HepG2 (cell line): ENCODE measurements around the gene SLC38A3. TPM values are rescaled to one million over a fixed set of nuclear protein-coding genes. Genes with fewer than 3 reads are reported as not detected.

Experiments
- DZIP1 ChIP-seq: sonication (generic); formaldehyde crosslinking; IDR thresholded peaks from 2 replicates; pipeline ENCODE4 v1.5.0; 2020; ENCODE audit warnings: mild to moderate bottlenecking, missing genetic modification reagents
- MIER3 ChIP-seq: IDR thresholded peaks from 2 replicates; pipeline ENCODE4 v1.6.1; 2016; ENCODE audit warnings: missing compliant biosample characterization, borderline replicate concordance
- MTA1 ChIP-seq: sonication (generic); formaldehyde crosslinking; IDR thresholded peaks from 2 replicates; pipeline ENCODE4 v1.4.0; 2020; ENCODE audit warnings: missing genetic modification reagents, mild to moderate bottlenecking, borderline replicate concordance
- PHB2 ChIP-seq: fragments of 450-650 bp; IDR thresholded peaks from 2 replicates; pipeline ENCODE4 v1.6.1; 2018; ENCODE audit not compliant: partially characterized antibody
- RARA ChIP-seq: IDR thresholded peaks from 2 replicates; pipeline ENCODE4 v1.6.1; 2016; ENCODE audit warnings: missing genetic modification reagents, missing compliant biosample characterization
- REPIN1 ChIP-seq: sonication (generic); formaldehyde crosslinking; IDR thresholded peaks from 2 replicates; pipeline ENCODE4 v1.8.0; 2022; ENCODE audit warnings: missing genetic modification reagents, low read depth, mild to moderate bottlenecking, borderline replicate concordance
- RFXAP ChIP-seq: sonication (generic); formaldehyde crosslinking; IDR thresholded peaks from 2 replicates; pipeline ENCODE4 v1.4.0; 2020; ENCODE audit warnings: missing genetic modification reagents, borderline replicate concordance
- SCMH1 ChIP-seq: sonication (generic); formaldehyde crosslinking; IDR thresholded peaks from 2 replicates; pipeline ENCODE4 v1.9.0; 2021; ENCODE audit warnings: missing genetic modification reagents, mild to moderate bottlenecking, borderline replicate concordance
- SP2 ChIP-seq: sonication (generic); formaldehyde crosslinking; IDR thresholded peaks from 2 replicates; pipeline ENCODE4 v1.5.1; 2020; ENCODE audit warnings: mild to moderate bottlenecking, missing genetic modification reagents
- SSRP1 ChIP-seq: IDR thresholded peaks from 2 replicates; pipeline ENCODE4 v1.6.1; 2016; ENCODE audit warnings: control low read depth
- TFDP2 ChIP-seq: sonication (generic); formaldehyde crosslinking; IDR thresholded peaks from 2 replicates; pipeline ENCODE4 v1.4.0; 2020; ENCODE audit warnings: missing genetic modification reagents
- ZFP36L1 ChIP-seq: sonication (generic); formaldehyde crosslinking; IDR thresholded peaks from 2 replicates; pipeline ENCODE4 v1.8.0; 2022; ENCODE audit warnings: mild to moderate bottlenecking, missing genetic modification reagents, moderate library complexity
- ZKSCAN8 ChIP-seq: IDR thresholded peaks from 2 replicates; pipeline ENCODE4 v1.6.1; 2016; ENCODE audit warnings: borderline replicate concordance, missing genetic modification reagents, missing compliant biosample characterization
- ZMAT5 ChIP-seq: sonication (generic); formaldehyde crosslinking; IDR thresholded peaks from 2 replicates; pipeline ENCODE4 v1.5.0; 2020; ENCODE audit warnings: mild to moderate bottlenecking, low read depth, missing genetic modification reagents, borderline replicate concordance
- ZNF101 ChIP-seq: sonication (generic); formaldehyde crosslinking; IDR thresholded peaks from 2 replicates; pipeline ENCODE4 v1.4.0; 2020; ENCODE audit warnings: mild to moderate bottlenecking, low read depth, missing genetic modification reagents, borderline replicate concordance
- ZNF234 ChIP-seq: sonication (generic); formaldehyde crosslinking; conservative IDR thresholded peaks from 2 replicates; pipeline ENCODE4 v1.5.1; 2020; ENCODE audit warnings: mild to moderate bottlenecking, missing genetic modification reagents
- ZNF331 ChIP-seq: sonication (generic); formaldehyde crosslinking; IDR thresholded peaks from 2 replicates; pipeline ENCODE4 v1.4.0; 2020; ENCODE audit warnings: missing genetic modification reagents
- ZNF383 ChIP-seq: sonication (generic); formaldehyde crosslinking; IDR thresholded peaks from 2 replicates; pipeline ENCODE4 v1.4.0; 2020; ENCODE audit warnings: missing genetic modification reagents, mild to moderate bottlenecking, borderline replicate concordance
- ZNF430 ChIP-seq: sonication (generic); formaldehyde crosslinking; IDR thresholded peaks from 2 replicates; pipeline ENCODE4 v1.9.0; 2021; ENCODE audit warnings: mild to moderate bottlenecking, missing genetic modification reagents
- ZNF543 ChIP-seq: sonication (generic); formaldehyde crosslinking; IDR thresholded peaks from 2 replicates; pipeline ENCODE4 v1.4.0; 2020; ENCODE audit warnings: mild to moderate bottlenecking, missing genetic modification reagents
- ZNF598 ChIP-seq: sonication (generic); formaldehyde crosslinking; IDR thresholded peaks from 2 replicates; pipeline ENCODE4 v1.5.1; 2020; ENCODE audit warnings: mild to moderate bottlenecking, missing genetic modification reagents, borderline replicate concordance
- polyA plus RNA-seq, 8 experiments: library from polyadenylated mRNA; depleted of rRNA in 3 of 8; stranded (reverse) in 7 of 8; unstranded in 1 of 8; fragments of >200 nt; fragmentation: Illumina TruSeq in 4 of 8; extraction: Trizol in 4 of 8; gene quantifications; 2 replicates each; pipeline versions ENCODE4 v1.2.1 to v1.2.3, GENCODE V29; 2011 to 2016; ENCODE audit warnings: low read depth in 4 of 8, missing spikeins in 1 of 8, mixed read lengths in 1 of 8; ENCODE audit not compliant: insufficient read depth in 1 of 8
- total RNA-seq, 5 experiments: library from RNA; depleted of rRNA; stranded (reverse); fragments of >200 nt; fragmentation: Illumina TruSeq; extraction: Trizol; gene quantifications; 2 replicates each; pipeline ENCODE4 v1.2.3, GENCODE V29; 2016; ENCODE audit warnings: low read depth in 1 of 5

The SLC38A3 gene
- total and polyA plus RNA-seq, 2 of the 13 experiments (the other 11 are each of a cell fraction or from before 2014, with no cell fraction given): 29.8 to 164 TPM

GRCh38 chr3:50221411-50222168, 16.5 kb downstream of the SLC38A3 start (continued):
- TF ChIP-seq ZNF234 (CRISPR knock-in tag): 0 out of 2 replicates have a peak, but pooled peaks have one; percentile 29
- no peak for TF ChIP-seq DZIP1 (CRISPR knock-in tag)
- TF ChIP-seq ZNF543 (CRISPR knock-in tag): no peak
- no peak for TF ChIP-seq ZFP36L1
- no peak for TF ChIP-seq ZNF383
- TF ChIP-seq ZNF430: 0 out of 2 replicates have a peak, but pooled peaks have one; percentile 75
- no peak for TF ChIP-seq MIER3 (CRISPR knock-in tag)
- TF ChIP-seq SSRP1 (CRISPR knock-in tag): 0 out of 2 replicates have a peak, but pooled peaks have one; percentile 51
- 0 out of 2 replicates have a peak, but pooled peaks have one; percentile 17 for TF ChIP-seq ZNF331 (CRISPR knock-in tag)
- TF ChIP-seq ZKSCAN8 (CRISPR knock-in tag): no peak
- TF ChIP-seq PHB2: no peak
- no peak for TF ChIP-seq SP2 (CRISPR knock-in tag)
- TF ChIP-seq REPIN1 (CRISPR knock-in tag): peak; percentile 82; the same call in 1 of the 2 replicates
- no peak for TF ChIP-seq ZNF101
- no peak for TF ChIP-seq MTA1 (CRISPR knock-in tag)
- TF ChIP-seq ZNF598: no peak
- no peak for TF ChIP-seq SCMH1 (CRISPR knock-in tag)
- TF ChIP-seq TFDP2: no peak
- no peak for TF ChIP-seq ZMAT5 (CRISPR knock-in tag)
- no peak for TF ChIP-seq RFXAP (CRISPR knock-in tag)
- peak; percentile 49; the same call in 1 of the 2 replicates for TF ChIP-seq RARA (CRISPR knock-in tag)
